ENCODE measurements around the gene MCRS1. TPM values are rescaled to one million over a fixed set of nuclear protein-coding genes. Genes with fewer than 3 reads are reported as not detected.
A peak's percentile ranks its signal among the peaks of the same experiment; 100 is the strongest.

Gene MCRS1
- total RNA-seq, 1 experiment from 2014 or later, result 88.6 TPM

- BruUV-seq (replicated peaks), result no TSS peak
- no peak overlapping the region for H3K27ac ChIP-seq (ENCODE audit: low read length)
- in situ Hi-C loops (cut with HindIII; ENCODE audit: low pct_unique_long_range_greater_than_20kb, low sequenced_read_pairs), result no loop called here
- peak overlapping the region; percentile 35 to 55 for H3K4me3 ChIP-seq (ENCODE audit: low read depth in 2 of 2, low read length in 2 of 2)
- DNase-seq (ENCODE audit: low read depth, low spot score) (no peak), ATAC-seq (peak; percentile 46)
- no peaks in the 10 kb centered on the region for H3K36me3 ChIP-seq (ENCODE audit: control insufficient read depth, insufficient read depth, low read length)
- H3K27me3 ChIP-seq (ENCODE audit: control insufficient read depth, insufficient read depth, low read length), result peaks cover 7% of the 10 kb centered on the region; the same call in 1 of the 2 replicates
- ChIA-PET POLR2A (interaction anchor here (0.5 to 0.6 kb wide), 2 partner anchors 31 to 175 kb away, joined by 6 to 11 read pairs; no protein-coding TSS in a partner anchor), CTCF (interaction anchor here (0.6 to 0.9 kb wide), 4 partner anchors 10 to 286 kb away, joined by 3 to 8 read pairs (median 3); partner anchors contain the start of gene TMBIM6)
- H3K9me3 ChIP-seq (ENCODE audit: control insufficient read depth, insufficient read depth, low read depth, low read length), result no peaks in the 10 kb centered on the region
- peaks cover 7% of the 10 kb centered on the region for H3K4me1 ChIP-seq (ENCODE audit: control insufficient read depth, insufficient read depth, low read length)
- TF ChIP-seq REST (IDR thresholded peaks at IDR 0.05; ENCODE audit: insufficient read depth in 1 of 2, low read depth in 2 of 2, low read length in 1 of 2) (no peak), POLR2AphosphoS5 (IDR thresholded peaks at IDR 0.05; ENCODE audit: low read depth, low read length) (no peak), TCF7L2 (IDR thresholded peaks at IDR 0.05; ENCODE audit: low read depth, low read length) (no peak), SIN3A (IDR thresholded peaks at IDR 0.05; ENCODE audit: borderline replicate concordance, insufficient read depth, low read depth, low read length) (no peak)
- TF ChIP-seq, protein P1, sequence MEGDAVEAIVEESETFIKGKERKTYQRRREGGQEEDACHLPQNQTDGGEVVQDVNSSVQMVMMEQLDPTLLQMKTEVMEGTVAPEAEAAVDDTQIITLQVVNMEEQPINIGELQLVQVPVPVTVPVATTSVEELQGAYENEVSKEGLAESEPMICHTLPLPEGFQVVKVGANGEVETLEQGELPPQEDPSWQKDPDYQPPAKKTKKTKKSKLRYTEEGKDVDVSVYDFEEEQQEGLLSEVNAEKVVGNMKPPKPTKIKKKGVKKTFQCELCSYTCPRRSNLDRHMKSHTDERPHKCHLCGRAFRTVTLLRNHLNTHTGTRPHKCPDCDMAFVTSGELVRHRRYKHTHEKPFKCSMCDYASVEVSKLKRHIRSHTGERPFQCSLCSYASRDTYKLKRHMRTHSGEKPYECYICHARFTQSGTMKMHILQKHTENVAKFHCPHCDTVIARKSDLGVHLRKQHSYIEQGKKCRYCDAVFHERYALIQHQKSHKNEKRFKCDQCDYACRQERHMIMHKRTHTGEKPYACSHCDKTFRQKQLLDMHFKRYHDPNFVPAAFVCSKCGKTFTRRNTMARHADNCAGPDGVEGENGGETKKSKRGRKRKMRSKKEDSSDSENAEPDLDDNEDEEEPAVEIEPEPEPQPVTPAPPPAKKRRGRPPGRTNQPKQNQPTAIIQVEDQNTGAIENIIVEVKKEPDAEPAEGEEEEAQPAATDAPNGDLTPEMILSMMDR (IDR thresholded peaks at IDR 0.05), result no peak
- intact Hi-C loops (cut with micrococcal nuclease; ENCODE audit: unreplicated experiment), result no loop called here
Measured at GRCh38 chr12:49537752-49538509, 30.0 kb downstream of the MCRS1 start.

DNA sequence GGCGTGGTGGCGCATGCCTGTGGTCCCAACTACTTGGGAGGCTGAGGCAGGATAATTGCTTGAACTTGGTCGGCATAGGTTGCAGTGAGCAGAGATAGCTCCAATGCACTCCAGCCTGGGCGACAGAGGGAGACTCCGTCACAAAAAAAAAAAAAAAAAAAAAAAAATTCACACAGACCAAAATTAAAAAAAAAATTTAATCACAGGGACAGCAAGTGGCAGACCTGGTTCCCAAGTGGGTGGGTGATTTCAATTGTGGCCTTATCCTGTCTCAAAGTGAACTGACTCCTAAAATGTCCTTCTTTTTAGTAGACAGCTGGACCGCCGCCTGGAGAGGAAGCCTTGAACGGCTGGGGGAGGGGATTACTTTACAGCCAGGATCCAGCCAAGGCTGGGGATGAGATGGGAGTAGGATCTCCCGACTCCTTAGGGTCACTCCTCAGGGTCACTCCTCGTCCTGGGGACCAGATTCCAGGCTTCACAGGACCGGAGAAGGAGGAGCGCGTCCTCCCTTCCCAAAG, 30.7 kb downstream of the MCRS1 start:
- intact Hi-C loops (cut with micrococcal nuclease; ENCODE audit: unreplicated experiment), result no loop called here
- H3K27me3 ChIP-seq (ENCODE audit: control insufficient read depth, insufficient read depth, low read length), result peaks cover 7% of the 10 kb centered on the region; the same call in 1 of the 2 replicates
- no peaks in the 10 kb centered on the region for H3K9me3 ChIP-seq (ENCODE audit: control insufficient read depth, insufficient read depth, low read depth, low read length)
- no peak for ATAC-seq
- peak overlapping the region; percentile 35 to 55 for H3K4me3 ChIP-seq (ENCODE audit: low read depth in 2 of 2, low read length in 2 of 2)
- TF ChIP-seq POLR2AphosphoS5 (IDR thresholded peaks at IDR 0.05; ENCODE audit: low read depth, low read length) (no peak), SIN3A (IDR thresholded peaks at IDR 0.05; ENCODE audit: borderline replicate concordance, insufficient read depth, low read depth, low read length) (no peak), TCF7L2 (IDR thresholded peaks at IDR 0.05; ENCODE audit: low read depth, low read length) (no peak), REST (IDR thresholded peaks at IDR 0.05; ENCODE audit: insufficient read depth in 1 of 2, low read depth in 2 of 2, low read length in 1 of 2) (no peak)
- TF ChIP-seq, protein P1 (IDR thresholded peaks at IDR 0.05), result no peak
- DNase-seq (ENCODE audit: low read depth, low spot score), result no peak
- peaks cover 7% of the 10 kb centered on the region for H3K4me1 ChIP-seq (ENCODE audit: control insufficient read depth, insufficient read depth, low read length)
- no peak overlapping the region for H3K27ac ChIP-seq (ENCODE audit: low read length)
- in situ Hi-C loops (cut with HindIII; ENCODE audit: low pct_unique_long_range_greater_than_20kb, low sequenced_read_pairs), result no loop called here
- no TSS peak for BruUV-seq (replicated peaks)
- H3K36me3 ChIP-seq (ENCODE audit: control insufficient read depth, insufficient read depth, low read length), result no peaks in the 10 kb centered on the region
- POLR2A ChIA-PET, result interaction anchor here (0.5 kb wide), 1 partner anchor 32 kb away, joined by 6 read pairs; no protein-coding TSS in a partner anchor
- CTCF ChIA-PET, result interaction anchor here (0.6 to 0.9 kb wide), 3 partner anchors 11 to 204 kb away, joined by 3 to 8 read pairs (median 3); partner anchors contain the start of gene TMBIM6
